GM10266 (cell line): ENCODE measurements around the gene CEP97.

Experiments used
- DNase-seq: peaks from one replicate; pipeline ENCODE4 v3.0.0; 2012; ENCODE audit errors: extremely low spot score
- CTCF ChIP-seq: IDR thresholded peaks from 2 replicates; pipeline ENCODE4 v1.5.1; 2012; ENCODE audit warnings: mild to moderate bottlenecking, low read depth; ENCODE audit not compliant: control insufficient read depth, insufficient read depth; ENCODE audit errors: missing control alignments

The CEP97 gene

GRCh38 chr3:101718455-101718854 lies 6.0 kb upstream of the CEP97 start:
- DNase-seq, result no peak
- TF ChIP-seq CTCF, result no peak

- DNase-seq, result no peak
- TF ChIP-seq CTCF, result no peak
Observed at GRCh38 chr3:101719604-101720185, 4.7 kb upstream of the CEP97 start.

- TF ChIP-seq CTCF, result no peak
- DNase-seq, result no peak
Observed at GRCh38 chr3:101720851-101721840, 3.3 kb upstream of the CEP97 start.

GRCh38 chr3:101722394-101723173 lies 1.8 kb upstream of the CEP97 start:
- DNase-seq, result peak; percentile 67
- no peak for TF ChIP-seq CTCF

- no peak for TF ChIP-seq CTCF
- DNase-seq, result no peak
Observed at GRCh38 chr3:101725194-101725889, 928 bp downstream of the CEP97 start.

GRCh38 chr3:101725890-101726275 lies 1.5 kb downstream of the CEP97 start:
- TF ChIP-seq CTCF, result no peak
- DNase-seq, result no peak
